ENCODE measurements around the gene KNSTRN.

KNSTRN gene

GRCh38 chr15:40416056-40416455, 33.5 kb downstream of the KNSTRN start:
- TF ChIP-seq NFIC (IDR thresholded peaks at IDR 0.05) (no peak), RAD21 (IDR thresholded peaks at IDR 0.05; ENCODE audit: low read depth) (no peak), CEBPB (IDR thresholded peaks at IDR 0.05) (no peak), ZBTB7A (IDR thresholded peaks at IDR 0.05; ENCODE audit: low read depth) (no peak), EP300 (IDR thresholded peaks at IDR 0.05; ENCODE audit: borderline replicate concordance) (no peak), TCF12 (IDR thresholded peaks at IDR 0.05; ENCODE audit: low read depth) (no peak), FOXM1 (IDR thresholded peaks at IDR 0.05; ENCODE audit: borderline replicate concordance, low read depth) (no peak), REST (IDR thresholded peaks at IDR 0.05; ENCODE audit: low read depth) (no peak), TAF1 (IDR thresholded peaks at IDR 0.05; ENCODE audit: low read depth) (no peak), USF1 (IDR thresholded peaks at IDR 0.05) (no peak), TEAD4 (IDR thresholded peaks at IDR 0.05) (no peak), YY1 (IDR thresholded peaks at IDR 0.05; ENCODE audit: low read depth) (no peak), EGR1 (IDR thresholded peaks at IDR 0.05) (no peak), CREB1 (IDR thresholded peaks at IDR 0.05; ENCODE audit: low read depth) (no peak), MAX (IDR thresholded peaks at IDR 0.05) (no peak)

- TF ChIP-seq TAF1 (IDR thresholded peaks at IDR 0.05; ENCODE audit: low read depth), result no peak
- TF ChIP-seq USF1 (IDR thresholded peaks at IDR 0.05), result no peak
- no peak for TF ChIP-seq EP300 (IDR thresholded peaks at IDR 0.05; ENCODE audit: borderline replicate concordance)
- TF ChIP-seq CEBPB (IDR thresholded peaks at IDR 0.05), result no peak
- TF ChIP-seq TEAD4 (IDR thresholded peaks at IDR 0.05), result no peak
- no peak for TF ChIP-seq FOXM1 (IDR thresholded peaks at IDR 0.05; ENCODE audit: borderline replicate concordance, low read depth)
- TF ChIP-seq EGR1 (IDR thresholded peaks at IDR 0.05), result no peak
- no peak for TF ChIP-seq RAD21 (IDR thresholded peaks at IDR 0.05; ENCODE audit: low read depth)
- no peak for TF ChIP-seq NFIC (IDR thresholded peaks at IDR 0.05)
- TF ChIP-seq YY1 (IDR thresholded peaks at IDR 0.05; ENCODE audit: low read depth), result no peak
- TF ChIP-seq MAX (IDR thresholded peaks at IDR 0.05), result no peak
- no peak for TF ChIP-seq REST (IDR thresholded peaks at IDR 0.05; ENCODE audit: low read depth)
- no peak for TF ChIP-seq ZBTB7A (IDR thresholded peaks at IDR 0.05; ENCODE audit: low read depth)
- TF ChIP-seq CREB1 (IDR thresholded peaks at IDR 0.05; ENCODE audit: low read depth), result no peak
- no peak for TF ChIP-seq TCF12 (IDR thresholded peaks at IDR 0.05; ENCODE audit: low read depth)
Measured at GRCh38 chr15:40418126-40418525, 35.6 kb downstream of the KNSTRN start.

GRCh38 chr15:40420071-40420713, 37.7 kb downstream of the KNSTRN start:
- no peak for TF ChIP-seq CREB1 (IDR thresholded peaks at IDR 0.05; ENCODE audit: low read depth)
- no peak for TF ChIP-seq EP300 (IDR thresholded peaks at IDR 0.05; ENCODE audit: borderline replicate concordance)
- TF ChIP-seq USF1 (IDR thresholded peaks at IDR 0.05), result peak; percentile 30; the same call in 1 of the 2 replicates
- no peak for TF ChIP-seq FOXM1 (IDR thresholded peaks at IDR 0.05; ENCODE audit: borderline replicate concordance, low read depth)
- TF ChIP-seq EGR1 (IDR thresholded peaks at IDR 0.05), result no peak

GRCh38 chr15:40420793-40421192, 38.3 kb downstream of the KNSTRN start:
- TF ChIP-seq TCF12 (IDR thresholded peaks at IDR 0.05; ENCODE audit: low read depth), result peak; percentile 54; the same call in 1 of the 2 replicates
- TF ChIP-seq MAX (IDR thresholded peaks at IDR 0.05), result peak; percentile 25; the same call in 1 of the 2 replicates
- no peak for TF ChIP-seq ZBTB7A (IDR thresholded peaks at IDR 0.05; ENCODE audit: low read depth)
- TF ChIP-seq EP300 (IDR thresholded peaks at IDR 0.05; ENCODE audit: borderline replicate concordance), result peak; percentile 47; the same call in 1 of the 2 replicates
- no peak for TF ChIP-seq TEAD4 (IDR thresholded peaks at IDR 0.05)
- TF ChIP-seq NFIC (IDR thresholded peaks at IDR 0.05), result peak; percentile 96
